ENCODE measurements around the gene ADARB1. TPM values are rescaled to one million over a fixed set of nuclear protein-coding genes. Genes with fewer than 3 reads are reported as not detected.

The ADARB1 gene
- total RNA-seq, 2 experiments from 2014 or later: 27.5 to 28.6 TPM

- CTCF ChIA-PET: interaction anchor here (1.6 kb wide), 1 partner anchor 73 kb away, joined by 4 read pairs; no protein-coding TSS in a partner anchor
- no peaks in the 10 kb centered on the region for H3K9me3 ChIP-seq (ENCODE audit: control insufficient read depth in 1 of 2, insufficient read depth in 1 of 2, low read length in 2 of 2)
- no peaks in the 10 kb centered on the region for H3K4me1 ChIP-seq (ENCODE audit: insufficient read depth, low read length)
- no peak overlapping the region for H3K4me3 ChIP-seq (ENCODE audit: low read length)
- no peaks in the 10 kb centered on the region for H3K36me3 ChIP-seq (ENCODE audit: insufficient read depth, low read length)
- DNase-seq (no peak), ATAC-seq (ENCODE audit: poor library complexity) (no peak)
- Mint-ChIP-seq H3K27me3 (peaks cover 5% of the 10 kb centered on the region), H3K27ac (no peak overlapping the region), H3K4me3 (no peak overlapping the region), H3K36me3 (ENCODE audit: low read depth) (no peaks in the 10 kb centered on the region), H3K4me1 (ENCODE audit: low read depth) (no peaks in the 10 kb centered on the region), H3K9me3 (no peaks in the 10 kb centered on the region)
- TF ChIP-seq CTCF (IDR thresholded peaks at IDR 0.05): no peak
- no peak overlapping the region for H3K27ac ChIP-seq (ENCODE audit: low read depth in 1 of 2, low read length in 2 of 2)
- POLR2A ChIA-PET: no interaction called here
- intact Hi-C loops (cut with DNase I, micrococcal nuclease): no loop called here
- H3K27me3 ChIP-seq (ENCODE audit: control insufficient read depth in 1 of 2, insufficient read depth in 2 of 2, low read length in 2 of 2): no peaks in the 10 kb centered on the region
Measured at GRCh38 chr21:45064091-45064490, 10.3 kb upstream of the ADARB1 start.

GRCh38 chr21:45064618-45065399 is 9.6 kb upstream of the ADARB1 start:
- TF ChIP-seq CTCF (IDR thresholded peaks at IDR 0.05): no peak
- Histone ChIP-seq H3K36me3 (ENCODE audit: insufficient read depth, low read length) (no peaks in the 10 kb centered on the region), H3K4me1 (ENCODE audit: insufficient read depth, low read length) (no peaks in the 10 kb centered on the region), H3K27ac (ENCODE audit: low read depth in 1 of 2, low read length in 2 of 2) (no peak overlapping the region), H3K4me3 (ENCODE audit: low read length) (no peak overlapping the region), H3K9me3 (ENCODE audit: control insufficient read depth in 1 of 2, insufficient read depth in 1 of 2, low read length in 2 of 2) (no peaks in the 10 kb centered on the region), H3K27me3 (ENCODE audit: control insufficient read depth in 1 of 2, insufficient read depth in 2 of 2, low read length in 2 of 2) (no peaks in the 10 kb centered on the region)
- no peak overlapping the region for H3K4me3 Mint-ChIP-seq
- ChIA-PET CTCF (interaction anchor here (1.6 kb wide), 1 partner anchor 72 kb away, joined by 4 read pairs; no protein-coding TSS in a partner anchor), POLR2A (no interaction called here)
- H3K36me3 Mint-ChIP-seq (ENCODE audit: low read depth): no peaks in the 10 kb centered on the region
- intact Hi-C loops (cut with DNase I, micrococcal nuclease): no loop called here
- ATAC-seq (ENCODE audit: poor library complexity) (no peak), DNase-seq (no peak)
- H3K9me3 Mint-ChIP-seq: no peaks in the 10 kb centered on the region
- no peak overlapping the region for H3K27ac Mint-ChIP-seq
- no peaks in the 10 kb centered on the region for H3K4me1 Mint-ChIP-seq (ENCODE audit: low read depth)
- H3K27me3 Mint-ChIP-seq: peaks cover 5% of the 10 kb centered on the region

GRCh38 chr21:45067462-45068285 is 6.7 kb upstream of the ADARB1 start:
- no peak for ATAC-seq (ENCODE audit: poor library complexity)
- no peak for DNase-seq
- no peaks in the 10 kb centered on the region for H3K9me3 Mint-ChIP-seq
- Histone ChIP-seq H3K4me1 (ENCODE audit: insufficient read depth, low read length) (no peaks in the 10 kb centered on the region), H3K9me3 (ENCODE audit: control insufficient read depth in 1 of 2, insufficient read depth in 1 of 2, low read length in 2 of 2) (no peaks in the 10 kb centered on the region), H3K4me3 (ENCODE audit: low read length) (no peak overlapping the region), H3K36me3 (ENCODE audit: insufficient read depth, low read length) (no peaks in the 10 kb centered on the region), H3K27me3 (ENCODE audit: control insufficient read depth in 1 of 2, insufficient read depth in 2 of 2, low read length in 2 of 2) (no peaks in the 10 kb centered on the region), H3K27ac (ENCODE audit: low read depth in 1 of 2, low read length in 2 of 2) (no peak overlapping the region)
- TF ChIP-seq CTCF (IDR thresholded peaks at IDR 0.05): no peak
- ChIA-PET CTCF (no interaction called here), POLR2A (no interaction called here)
- intact Hi-C loops (cut with DNase I, micrococcal nuclease): no loop called here
- H3K27ac Mint-ChIP-seq: no peak overlapping the region
- H3K4me3 Mint-ChIP-seq: no peak overlapping the region
- H3K27me3 Mint-ChIP-seq: no peaks in the 10 kb centered on the region
- no peaks in the 10 kb centered on the region for H3K4me1 Mint-ChIP-seq (ENCODE audit: low read depth)
- no peaks in the 10 kb centered on the region for H3K36me3 Mint-ChIP-seq (ENCODE audit: low read depth)

Measured in CD4-positive, alpha-beta T cell (primary cell).